Measurements from ENCODE around the gene AFF1.

AFF1 gene

GRCh38 chr4:87092389-87093141 is 157.8 kb downstream of the AFF1 start:
- Mint-ChIP-seq H3K9me3 (no peaks in the 10 kb centered on the region), H3K4me1 (peaks cover 25% of the 10 kb centered on the region), H3K27ac (no peak overlapping the region), H3K36me3 (peaks cover 32% of the 10 kb centered on the region), H3K27me3 (no peaks in the 10 kb centered on the region), H3K4me3 (no peak overlapping the region)
- CTCF ChIA-PET: interaction anchor here (0.8 to 5.8 kb wide), 13 partner anchors 9 to 181 kb away, joined by 3 to 129 read pairs (median 5); partner anchors contain the start of gene AFF1
- no peak for DNase-seq

- no peaks in the 10 kb centered on the region for H3K27me3 Mint-ChIP-seq
- DNase-seq: peak; percentile 56
- H3K36me3 Mint-ChIP-seq: peaks cover 33% of the 10 kb centered on the region
Observed at GRCh38 chr4:87093443-87094123, 158.8 kb downstream of the AFF1 start.

GRCh38 chr4:87097075-87097474 is 162.3 kb downstream of the AFF1 start:
- no peak overlapping the region for H3K27ac Mint-ChIP-seq
- no peaks in the 10 kb centered on the region for H3K27me3 Mint-ChIP-seq
- H3K4me3 Mint-ChIP-seq: no peak overlapping the region
- H3K9me3 Mint-ChIP-seq: no peaks in the 10 kb centered on the region
- peaks cover 14% of the 10 kb centered on the region for H3K4me1 Mint-ChIP-seq
- H3K36me3 Mint-ChIP-seq: peaks cover 41% of the 10 kb centered on the region
- DNase-seq: no peak
- CTCF ChIA-PET: interaction anchor here (0.7 to 3.7 kb wide), 4 partner anchors 124 to 177 kb away, joined by 3 to 24 read pairs (median 3); partner anchors contain the start of gene KLHL8

More at GRCh38 chr4:87093443-87094123, 158.8 kb downstream of the AFF1 start:
- Mint-ChIP-seq H3K27ac (peak overlapping the region; percentile 21), H3K4me1 (peaks cover 19% of the 10 kb centered on the region), H3K4me3 (no peak overlapping the region), H3K9me3 (no peaks in the 10 kb centered on the region)
- CTCF ChIA-PET: interaction anchor here (0.6 to 5.8 kb wide), 14 partner anchors 9 to 184 kb away, joined by 3 to 129 read pairs (median 5); partner anchors contain the start of gene AFF1

- Mint-ChIP-seq H3K27me3 (no peaks in the 10 kb centered on the region), H3K4me1 (peaks cover 29% of the 10 kb centered on the region), H3K9me3 (no peaks in the 10 kb centered on the region), H3K4me3 (no peak overlapping the region), H3K36me3 (peaks cover 26% of the 10 kb centered on the region), H3K27ac (no peak overlapping the region)
- CTCF ChIA-PET: no interaction called here
- DNase-seq: no peak
Observed at GRCh38 chr4:87100168-87100567, 165.4 kb downstream of the AFF1 start.

- H3K27ac Mint-ChIP-seq: no peak overlapping the region
Observed at GRCh38 chr4:87101543-87102199, 166.9 kb downstream of the AFF1 start.

DNA sequence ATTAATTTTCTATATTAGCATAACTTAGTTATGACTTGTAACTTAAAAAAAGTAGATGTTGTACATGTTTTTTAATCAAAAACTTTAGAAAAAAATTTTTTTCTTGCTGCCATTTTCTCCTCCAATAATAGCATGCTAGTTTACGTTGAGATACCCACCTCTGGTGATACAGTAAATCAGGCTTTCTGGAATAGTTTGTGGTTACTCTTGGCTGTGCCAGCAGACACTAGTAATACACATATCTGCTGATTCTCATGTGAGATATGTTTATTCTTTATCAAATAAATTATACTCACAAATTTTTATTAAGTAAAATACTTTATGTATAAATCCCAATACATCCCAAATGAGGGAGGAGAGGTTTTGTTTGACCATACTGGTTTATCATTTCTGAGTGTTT is 168.3 kb downstream of the AFF1 start:
- H3K4me1 Mint-ChIP-seq: peaks cover 38% of the 10 kb centered on the region
- CTCF ChIA-PET: interaction anchor here (0.9 kb wide), 1 partner anchor 9 kb away, joined by 3 read pairs; no protein-coding TSS in a partner anchor
- no peak overlapping the region for H3K4me3 Mint-ChIP-seq
- H3K27me3 Mint-ChIP-seq: no peaks in the 10 kb centered on the region
- no peak for DNase-seq
- H3K27ac Mint-ChIP-seq: peak overlapping the region; percentile 85
- H3K9me3 Mint-ChIP-seq: no peaks in the 10 kb centered on the region
- H3K36me3 Mint-ChIP-seq: peaks cover 36% of the 10 kb centered on the region

More at GRCh38 chr4:87101543-87102199, 166.9 kb downstream of the AFF1 start:
- Mint-ChIP-seq H3K9me3 (no peaks in the 10 kb centered on the region), H3K27me3 (no peaks in the 10 kb centered on the region), H3K4me1 (peaks cover 33% of the 10 kb centered on the region), H3K36me3 (peaks cover 28% of the 10 kb centered on the region), H3K4me3 (no peak overlapping the region)
- DNase-seq: no peak
- CTCF ChIA-PET: interaction anchor here (0.6 kb wide), 1 partner anchor 176 kb away, joined by 3 read pairs; no protein-coding TSS in a partner anchor

- no peak for DNase-seq
- CTCF ChIA-PET: no interaction called here
- Mint-ChIP-seq H3K9me3 (no peaks in the 10 kb centered on the region), H3K27ac (peak overlapping the region; percentile 85), H3K4me1 (peaks cover 38% of the 10 kb centered on the region), H3K4me3 (no peak overlapping the region), H3K27me3 (no peaks in the 10 kb centered on the region), H3K36me3 (peaks cover 42% of the 10 kb centered on the region)
Observed at GRCh38 chr4:87103691-87104187, 168.9 kb downstream of the AFF1 start.

DNA sequence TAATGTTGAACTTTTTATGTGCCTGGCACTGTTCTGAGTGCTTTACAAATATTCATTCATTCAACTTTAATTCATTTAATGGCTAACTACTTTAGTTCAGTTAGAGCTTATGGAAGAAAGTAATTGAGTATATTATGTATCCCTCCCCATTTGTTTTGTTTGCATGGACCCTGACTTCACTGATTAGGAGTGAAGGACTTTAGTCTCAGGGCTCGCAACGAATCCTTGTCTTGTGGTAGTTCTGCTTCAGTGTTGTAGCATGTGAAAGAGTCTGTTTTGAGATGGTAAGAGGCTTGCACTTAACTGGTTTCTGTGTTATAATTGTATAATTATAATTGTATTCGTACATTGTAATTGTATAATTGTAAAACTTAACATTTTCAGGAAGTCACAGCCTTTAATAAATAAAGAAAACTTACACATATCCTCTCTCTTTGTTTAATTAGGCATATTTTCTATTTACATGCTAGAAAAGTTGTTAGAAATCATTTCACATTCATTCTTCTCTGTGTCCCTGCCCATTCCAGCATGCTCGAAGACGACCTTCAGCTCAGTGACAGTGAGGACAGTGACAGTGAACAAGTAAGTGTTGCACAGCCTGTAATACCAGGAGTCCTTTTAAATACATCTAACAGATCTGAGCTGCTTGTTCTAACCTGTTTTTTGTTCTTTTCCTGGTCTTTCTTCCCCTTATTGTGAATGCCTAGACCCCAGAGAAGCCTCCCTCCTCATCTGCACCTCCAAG is 170.5 kb downstream of the AFF1 start:
- no peak for DNase-seq
- H3K9me3 Mint-ChIP-seq: no peaks in the 10 kb centered on the region
- no peak overlapping the region for H3K4me3 Mint-ChIP-seq
- H3K27me3 Mint-ChIP-seq: no peaks in the 10 kb centered on the region
- H3K4me1 Mint-ChIP-seq: peaks cover 35% of the 10 kb centered on the region
- H3K27ac Mint-ChIP-seq: no peak overlapping the region
- H3K36me3 Mint-ChIP-seq: peaks cover 46% of the 10 kb centered on the region
- CTCF ChIA-PET: interaction anchor here (0.7 to 1.8 kb wide), 3 partner anchors 10 to 660 kb away, joined by 3 to 4 read pairs (median 3); no protein-coding TSS in a partner anchor

DNA sequence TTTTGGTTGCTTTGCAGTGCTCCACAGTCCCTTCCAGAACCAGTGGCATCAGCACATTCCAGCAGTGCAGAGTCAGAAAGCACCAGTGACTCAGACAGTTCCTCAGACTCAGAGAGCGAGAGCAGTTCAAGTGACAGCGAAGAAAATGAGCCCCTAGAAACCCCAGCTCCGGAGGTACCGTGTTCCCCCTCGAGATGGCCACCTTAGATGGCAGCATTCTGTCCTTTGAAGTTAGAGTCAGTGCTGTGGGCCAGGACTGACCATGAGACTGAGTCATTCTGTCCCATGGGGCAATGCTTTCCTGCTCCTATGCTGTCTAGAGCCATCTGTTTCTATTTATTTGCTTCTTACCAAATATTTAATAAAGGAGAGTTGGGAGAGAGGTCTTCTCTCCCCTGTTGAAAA is 173.3 kb downstream of the AFF1 start:
- no peak for DNase-seq
- no peak overlapping the region for H3K4me3 Mint-ChIP-seq
- no peaks in the 10 kb centered on the region for H3K27me3 Mint-ChIP-seq
- H3K4me1 Mint-ChIP-seq: peaks cover 43% of the 10 kb centered on the region
- no peak overlapping the region for H3K27ac Mint-ChIP-seq
- H3K36me3 Mint-ChIP-seq: peaks cover 47% of the 10 kb centered on the region
- CTCF ChIA-PET: no interaction called here
- no peaks in the 10 kb centered on the region for H3K9me3 Mint-ChIP-seq

GRCh38 chr4:87109121-87109520 is 174.3 kb downstream of the AFF1 start:
- no peak for DNase-seq
- H3K36me3 Mint-ChIP-seq: peaks cover 46% of the 10 kb centered on the region
- peaks cover 34% of the 10 kb centered on the region for H3K4me1 Mint-ChIP-seq
- no peaks in the 10 kb centered on the region for H3K27me3 Mint-ChIP-seq
- no peak overlapping the region for H3K4me3 Mint-ChIP-seq
- CTCF ChIA-PET: interaction anchor here (2.1 kb wide), 1 partner anchor 41 kb away, joined by 4 read pairs; no protein-coding TSS in a partner anchor
- no peak overlapping the region for H3K27ac Mint-ChIP-seq
- H3K9me3 Mint-ChIP-seq: no peaks in the 10 kb centered on the region

DNA sequence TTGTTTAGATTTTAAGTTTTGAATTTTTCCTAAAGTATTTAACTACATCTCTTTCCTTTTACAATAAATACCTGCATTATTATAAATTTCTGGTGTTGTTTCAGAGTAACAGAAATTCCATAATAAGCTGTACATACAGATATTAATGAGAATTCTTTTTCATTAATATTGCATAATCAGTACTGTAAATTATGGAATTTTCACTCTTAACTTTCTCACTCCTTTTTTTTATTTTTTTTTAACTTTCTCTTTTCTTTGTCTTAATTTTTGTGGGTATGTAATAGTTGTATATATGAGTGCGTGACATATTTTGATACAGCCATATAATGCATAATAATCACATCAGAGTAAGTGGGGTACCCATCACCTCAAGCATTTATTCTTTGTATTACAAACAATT is 175.1 kb downstream of the AFF1 start:
- Mint-ChIP-seq H3K9me3 (no peaks in the 10 kb centered on the region), H3K27me3 (no peaks in the 10 kb centered on the region), H3K4me3 (no peak overlapping the region), H3K4me1 (peaks cover 25% of the 10 kb centered on the region), H3K36me3 (peaks cover 48% of the 10 kb centered on the region), H3K27ac (no peak overlapping the region)
- DNase-seq: no peak
- CTCF ChIA-PET: interaction anchor here (0.6 to 2.1 kb wide), 2 partner anchors 29 to 41 kb away, joined by 3 to 4 read pairs; no protein-coding TSS in a partner anchor

- DNase-seq: no peak
- CTCF ChIA-PET: no interaction called here
- Mint-ChIP-seq H3K4me3 (no peak overlapping the region), H3K4me1 (peaks cover 14% of the 10 kb centered on the region), H3K27me3 (no peaks in the 10 kb centered on the region), H3K9me3 (no peaks in the 10 kb centered on the region), H3K27ac (no peak overlapping the region), H3K36me3 (peaks cover 55% of the 10 kb centered on the region)
Observed at GRCh38 chr4:87112063-87112462, 177.3 kb downstream of the AFF1 start.

GRCh38 chr4:87114245-87115062 is 179.6 kb downstream of the AFF1 start:
- CTCF ChIA-PET: interaction anchor here (0.7 to 2.0 kb wide), 2 partner anchors 123 to 192 kb away, joined by 3 to 5 read pairs; no protein-coding TSS in a partner anchor
- Mint-ChIP-seq H3K36me3 (peaks cover 51% of the 10 kb centered on the region), H3K4me3 (no peak overlapping the region), H3K27me3 (no peaks in the 10 kb centered on the region), H3K4me1 (peaks cover 19% of the 10 kb centered on the region), H3K9me3 (no peaks in the 10 kb centered on the region), H3K27ac (no peak overlapping the region)
- DNase-seq: no peak
